GM23248 (cell line): ENCODE measurements around the gene SLC29A1. TPM values are rescaled to one million over a fixed set of nuclear protein-coding genes. Genes with fewer than 3 reads are reported as not detected.

Experiments used
- DNase-seq: peaks from one replicate; pipeline ENCODE4 v3.0.0-alpha.2; 2015
- H2AFZ ChIP-seq: fragments of 200-600 bp; sonication (generic); 2 replicates; pipeline ENCODE4 v1.6.1; 2016; ENCODE audit warnings: antibody characterized with exemption
- H3F3A ChIP-seq: fragments of 200-600 bp; sonication (generic); 2 replicates; pipeline ENCODE4 v1.6.1; 2016; ENCODE audit warnings: mild to moderate bottlenecking, antibody characterized with exemption, mixed run types; ENCODE audit not compliant: insufficient read depth
- H3K27ac ChIP-seq: fragments of 200-600 bp; sonication (generic); 2 replicates; pipeline ENCODE4 v1.5.1; 2016; ENCODE audit warnings: mild to moderate bottlenecking
- H3K27me3 ChIP-seq: fragments of 200-600 bp; sonication (generic); replicated peaks from 2 replicates; pipeline ENCODE4 v1.6.1; 2016; ENCODE audit warnings: mild to moderate bottlenecking; ENCODE audit not compliant: insufficient read depth
- H3K36me3 ChIP-seq: fragments of 200-600 bp; sonication (generic); 2 replicates; pipeline ENCODE4 v1.6.1; 2016; ENCODE audit warnings: low read depth, mild to moderate bottlenecking
- H3K4me1 ChIP-seq: fragments of 200-600 bp; sonication (generic); 2 replicates; pipeline ENCODE4 v1.6.1; 2016; ENCODE audit warnings: mild to moderate bottlenecking; ENCODE audit not compliant: insufficient read depth
- H3K4me2 ChIP-seq: fragments of 200-600 bp; sonication (generic); one replicate; pipeline ENCODE4 v1.6.1; 2016; ENCODE audit warnings: mild to moderate bottlenecking; ENCODE audit not compliant: unreplicated experiment
- H3K4me3 ChIP-seq: fragments of 200-600 bp; sonication (generic); 2 replicates; pipeline ENCODE4 v1.5.1; 2016; ENCODE audit warnings: mild to moderate bottlenecking
- H3K79me2 ChIP-seq: fragments of 200-600 bp; sonication (generic); 2 replicates; pipeline ENCODE4 v1.6.1; 2016; ENCODE audit warnings: mild to moderate bottlenecking; ENCODE audit not compliant: insufficient read depth
- H3K9ac ChIP-seq: fragments of 200-600 bp; sonication (generic); 2 replicates; pipeline ENCODE4 v1.6.1; 2016; ENCODE audit warnings: mild to moderate bottlenecking
- H3K9me2 ChIP-seq: fragments of 200-600 bp; sonication (generic); 2 replicates; pipeline ENCODE4 v1.6.1; 2016; ENCODE audit warnings: mixed run types, mild to moderate bottlenecking, moderate library complexity; ENCODE audit not compliant: insufficient read depth
- H3K9me3 ChIP-seq: fragments of 200-600 bp; sonication (generic); one replicate; pipeline ENCODE4 v1.6.1; 2017; ENCODE audit warnings: low read depth
- H4K20me1 ChIP-seq: fragments of 200-600 bp; sonication (generic); 2 replicates; pipeline ENCODE4 v1.6.0; 2016; ENCODE audit not compliant: insufficient read depth
- EZH2 ChIP-seq: fragments of 200-600 bp; sonication (generic); IDR thresholded peaks from 2 replicates; pipeline ENCODE4 v1.6.1; 2018; ENCODE audit warnings: antibody characterized with exemption, mild to moderate bottlenecking; ENCODE audit not compliant: insufficient read depth, poor library complexity, severe bottlenecking
- EZH2phosphoT487 ChIP-seq: fragments of 200-600 bp; sonication (generic); IDR thresholded peaks from 2 replicates; pipeline ENCODE4 v1.6.1; 2018; ENCODE audit warnings: antibody characterized with exemption, moderate library complexity, mild to moderate bottlenecking, low read depth; ENCODE audit not compliant: insufficient read depth
- WGBS, 2 experiments: methylation state at CpG; one replicate each; pipeline ENCODE4 v1.1.6; 2015 to 2017; ENCODE audit warnings: low lambda C conversion rate in 2 of 2, low coverage in 1 of 2; ENCODE audit errors: missing lambda C conversion rate in 2 of 2; 5-methylcytosine and 5-hydroxymethylcytosine counted together
- in situ Hi-C: fragments of 300-500 bp; cut with MboI; formaldehyde crosslinking; loops from 2 replicates; pipeline ENCODE4 v1.15.0; 2020
- polyA plus RNA-seq: library from polyadenylated mRNA; unstranded; fragments of >200 nt; fragmentation: Nextera tagmentation; extraction: Ambion mirVana; gene quantifications from 2 replicates; pipeline ENCODE4 v1.2.1, GENCODE V29; 2016
- total RNA-seq: library from RNA; depleted of rRNA; stranded (reverse); fragments of >200 nt; shearing (Covaris generic); gene quantifications from 2 replicates; pipeline ENCODE4 v1.2.3, GENCODE V29; 2014

The SLC29A1 gene
- total and polyA plus RNA-seq, 2 experiments from 2014 or later, result 12.2 to 18.4 TPM

DNA sequence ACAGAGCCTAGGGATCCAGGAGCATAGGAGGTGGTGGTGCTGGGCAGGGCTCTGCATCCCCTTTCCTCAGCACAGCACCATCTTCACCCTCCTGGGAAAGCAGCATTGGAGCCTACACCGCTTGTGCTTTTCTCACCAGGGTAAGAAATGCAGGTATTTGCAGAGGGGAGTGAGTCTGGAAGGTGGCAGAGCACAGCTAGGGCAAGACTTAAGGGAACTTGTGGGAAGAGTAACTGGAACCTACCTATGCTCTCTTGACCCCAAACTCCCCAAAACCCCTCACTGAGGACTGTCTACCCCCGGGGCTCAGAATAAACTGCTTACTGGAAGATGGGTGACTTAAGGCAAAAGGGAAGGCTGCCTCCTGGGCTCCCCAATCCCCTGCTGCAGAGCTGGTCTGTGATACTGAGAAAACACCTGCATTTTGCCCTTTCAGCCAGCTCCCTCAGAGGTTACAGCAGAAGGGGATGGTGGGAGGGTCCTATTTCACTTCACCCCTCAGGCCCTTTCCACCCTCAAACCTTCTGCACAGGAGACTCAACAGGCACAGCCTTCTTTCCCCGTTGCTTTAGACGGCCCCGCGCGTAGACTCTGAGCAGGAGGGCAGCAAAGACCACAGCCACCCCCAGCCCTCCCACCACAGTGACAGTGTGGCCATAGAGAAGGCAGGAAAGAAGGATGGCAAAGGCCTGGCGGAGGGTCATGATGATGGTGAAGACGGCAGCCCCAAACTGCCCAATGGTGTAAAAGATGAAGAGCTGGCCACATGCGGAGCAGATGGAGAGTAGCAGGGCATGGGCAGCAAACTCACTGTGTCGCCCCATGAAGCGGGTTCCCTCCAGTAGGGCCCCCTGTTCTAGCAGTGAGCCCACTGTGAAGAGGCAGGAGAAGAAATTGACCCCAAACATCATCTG is 31.1 kb downstream of the SLC29A1 start:
- peaks cover 17% of the 10 kb centered on the region for H3K4me1 ChIP-seq
- peaks cover 73% of the 10 kb centered on the region for H3K79me2 ChIP-seq
- H3K9me3 ChIP-seq, result no peaks in the 10 kb centered on the region
- peaks cover 75% of the 10 kb centered on the region for H3F3A ChIP-seq
- peaks cover 50% of the 10 kb centered on the region for H3K36me3 ChIP-seq
- H3K9ac ChIP-seq, result no peak overlapping the region
- TF ChIP-seq EZH2phosphoT487, result no peak
- TF ChIP-seq EZH2, result no peak
- peaks cover 23% of the 10 kb centered on the region; the same call in 1 of the 2 replicates for H4K20me1 ChIP-seq
- WGBS, 2 experiments, result 56 to 62% methylated on average over 12 of the region's 12 CpGs
- no peak overlapping the region; the same call in 1 of the 2 replicates for H3K27ac ChIP-seq
- H3K9me2 ChIP-seq, result no peaks in the 10 kb centered on the region
- no peak overlapping the region for H3K4me3 ChIP-seq
- DNase-seq, result no peak
- H3K27me3 ChIP-seq, result no peaks in the 10 kb centered on the region
- no peak overlapping the region for H3K4me2 ChIP-seq
- in situ Hi-C loops, result no loop called here
- H2AFZ ChIP-seq, result no peak overlapping the region

DNA sequence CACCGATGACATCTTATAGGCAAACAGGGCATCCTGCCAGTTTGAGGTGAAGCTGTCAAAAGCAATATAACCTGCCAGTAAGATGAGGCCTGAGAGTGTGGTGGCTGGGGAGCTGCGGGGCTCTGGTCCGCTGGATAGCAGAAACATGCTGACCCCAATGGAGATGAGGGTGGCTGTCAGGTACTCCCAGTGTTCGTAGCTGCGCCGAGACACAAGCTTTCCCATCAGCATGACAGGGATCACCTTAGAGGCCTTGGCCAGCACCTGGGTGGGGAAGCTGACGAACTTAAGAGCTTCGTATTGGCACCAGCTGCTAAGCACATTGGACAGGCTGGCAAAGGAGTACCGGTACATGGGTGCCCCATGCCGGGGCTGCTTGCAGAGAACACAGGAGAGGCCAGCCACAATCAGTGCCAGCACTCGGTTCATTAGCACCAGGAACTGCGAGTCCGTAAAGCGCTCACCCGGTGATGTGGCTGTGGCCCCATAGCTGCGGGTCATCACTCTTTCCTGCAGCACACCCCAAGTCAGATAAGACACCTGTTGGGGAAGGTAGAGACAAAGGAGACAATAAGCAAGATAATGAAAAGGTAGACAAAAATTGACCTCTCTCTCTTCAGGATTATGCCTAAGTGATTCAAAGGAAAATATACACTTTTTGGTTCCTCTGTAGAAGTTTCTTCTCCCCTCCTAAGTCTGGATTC is 31.9 kb downstream of the SLC29A1 start:
- H2AFZ ChIP-seq, result no peak overlapping the region
- DNase-seq, result no peak
- peaks cover 65% of the 10 kb centered on the region for H3K79me2 ChIP-seq
- no peaks in the 10 kb centered on the region for H3K9me3 ChIP-seq
- H3K36me3 ChIP-seq, result peaks cover 42% of the 10 kb centered on the region
- WGBS, 2 experiments, result 63 to 67% methylated on average over 16 of the region's 16 CpGs
- H3K27me3 ChIP-seq, result no peaks in the 10 kb centered on the region
- H3K9me2 ChIP-seq, result no peaks in the 10 kb centered on the region
- H3K27ac ChIP-seq, result no peak overlapping the region
- H3K9ac ChIP-seq, result peak overlapping the region; percentile 94
- H4K20me1 ChIP-seq, result peaks cover 16% of the 10 kb centered on the region; the same call in 1 of the 2 replicates
- in situ Hi-C loops, result no loop called here
- H3F3A ChIP-seq, result peaks cover 67% of the 10 kb centered on the region
- H3K4me3 ChIP-seq, result peak overlapping the region; percentile 100; the same call in 1 of the 2 replicates
- H3K4me1 ChIP-seq, result peaks cover 12% of the 10 kb centered on the region
- no peak overlapping the region for H3K4me2 ChIP-seq
- TF ChIP-seq EZH2, result no peak
- no peak for TF ChIP-seq EZH2phosphoT487

DNA sequence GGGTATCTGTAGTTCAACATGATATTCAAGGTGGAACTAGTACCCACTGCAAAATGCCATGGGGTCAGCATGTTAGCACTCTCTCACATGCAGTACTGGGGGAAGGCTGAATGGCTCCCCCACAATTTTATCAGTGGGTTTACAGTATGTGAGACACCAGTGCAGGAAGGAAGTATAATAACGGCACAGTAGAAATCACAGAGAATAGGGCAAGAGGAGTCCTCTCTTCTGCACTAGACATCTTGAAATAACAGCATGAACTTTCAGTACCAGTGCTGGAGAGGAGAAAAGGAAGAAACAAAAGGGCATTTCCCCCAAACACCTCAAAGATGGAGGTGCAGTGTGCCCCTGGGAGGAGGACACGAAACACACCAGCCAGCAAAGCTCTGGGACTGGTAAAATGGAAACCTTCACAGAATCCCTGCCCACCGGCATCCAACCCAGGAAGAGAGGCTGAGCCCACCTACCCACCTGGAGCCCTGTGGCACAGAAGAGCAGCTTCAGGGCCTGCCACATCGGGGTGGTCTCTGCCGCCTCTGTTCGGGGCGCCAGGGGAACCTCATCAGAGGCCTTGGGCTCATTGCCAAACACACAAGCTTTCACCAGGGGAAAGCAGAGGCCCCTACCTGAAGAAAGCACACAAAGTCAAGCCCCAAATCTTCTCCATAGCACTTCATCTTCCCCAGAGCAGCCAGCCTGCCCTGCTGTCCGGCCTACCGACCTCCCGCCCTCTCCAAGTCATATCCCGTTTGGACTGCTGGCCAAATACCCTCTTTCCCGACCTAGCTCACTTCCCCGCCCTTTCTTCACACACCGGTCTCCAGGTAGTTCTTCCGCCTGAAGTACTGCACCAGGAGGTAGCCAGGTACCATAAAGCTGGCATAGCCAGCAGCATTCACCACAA is 32.7 kb downstream of the SLC29A1 start:
- in situ Hi-C loops, result no loop called here
- peak overlapping the region; percentile 97 for H3K4me2 ChIP-seq
- H3K9ac ChIP-seq, result peak overlapping the region; percentile 94
- TF ChIP-seq EZH2phosphoT487 (no peak), EZH2 (no peak)
- H3K36me3 ChIP-seq, result peaks cover 33% of the 10 kb centered on the region
- H3K9me2 ChIP-seq, result no peaks in the 10 kb centered on the region
- H4K20me1 ChIP-seq, result peaks cover 10% of the 10 kb centered on the region; the same call in 1 of the 2 replicates
- H3K9me3 ChIP-seq, result no peaks in the 10 kb centered on the region
- 16 to 24% methylated on average over 15 of the region's 15 CpGs for WGBS, 2 experiments
- H3K27ac ChIP-seq, result peak overlapping the region; percentile 65
- H3K4me1 ChIP-seq, result peaks cover 10% of the 10 kb centered on the region; the same call in 1 of the 2 replicates
- peaks cover 58% of the 10 kb centered on the region for H3F3A ChIP-seq
- H3K27me3 ChIP-seq, result no peaks in the 10 kb centered on the region
- H2AFZ ChIP-seq, result peak overlapping the region; percentile 95
- peak overlapping the region; percentile 100 for H3K4me3 ChIP-seq
- DNase-seq, result no peak
- H3K79me2 ChIP-seq, result peaks cover 56% of the 10 kb centered on the region

DNA sequence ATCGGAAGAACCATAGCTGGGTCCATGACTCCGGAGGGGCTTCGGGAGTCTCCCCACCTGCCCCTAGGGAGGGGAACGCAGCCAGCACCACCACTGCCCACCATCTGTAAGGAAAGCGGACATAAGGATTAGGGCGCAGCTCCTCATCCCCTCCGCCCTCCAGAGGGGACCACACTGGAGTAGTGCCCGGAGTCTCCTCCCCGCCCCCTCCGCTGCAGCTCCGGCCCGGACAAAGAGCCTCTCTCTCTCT is 33.3 kb downstream of the SLC29A1 start:
- TF ChIP-seq EZH2 (no peak), EZH2phosphoT487 (no peak)
- DNase-seq, result no peak
- Histone ChIP-seq H3K79me2 (peaks cover 51% of the 10 kb centered on the region), H4K20me1 (peaks cover 7% of the 10 kb centered on the region; the same call in 1 of the 2 replicates), H3K27me3 (no peaks in the 10 kb centered on the region), H3K4me1 (peaks cover 10% of the 10 kb centered on the region; the same call in 1 of the 2 replicates), H3K9ac (peak overlapping the region; percentile 94), H3K9me2 (no peaks in the 10 kb centered on the region), H2AFZ (peak overlapping the region; percentile 95), H3K36me3 (peaks cover 27% of the 10 kb centered on the region), H3K4me3 (peak overlapping the region; percentile 100), H3F3A (peaks cover 53% of the 10 kb centered on the region), H3K9me3 (no peaks in the 10 kb centered on the region), H3K27ac (peak overlapping the region; percentile 65), H3K4me2 (peak overlapping the region; percentile 97)
- WGBS, 2 experiments, result 2% methylated on average over 10 to 12 of the region's 12 CpGs
- in situ Hi-C loops, result no loop called here
